Measurements from ENCODE around the gene NDUFAF8. TPM values are rescaled to one million over a fixed set of nuclear protein-coding genes. Genes with fewer than 3 reads are reported as not detected.

The NDUFAF8 gene
- total RNA-seq, 2 experiments from 2014 or later = 129 to 165 TPM

- CTCF ChIA-PET (ENCODE audit: unreplicated experiment) = no interaction called here
- no peak for DNase-seq (ENCODE audit: low spot score)
- intact Hi-C loops (cut with micrococcal nuclease; ENCODE audit: unreplicated experiment) = no loop called here
Observed at GRCh38 chr17:81190591-81190990, 48.5 kb upstream of the NDUFAF8 start.

DNA sequence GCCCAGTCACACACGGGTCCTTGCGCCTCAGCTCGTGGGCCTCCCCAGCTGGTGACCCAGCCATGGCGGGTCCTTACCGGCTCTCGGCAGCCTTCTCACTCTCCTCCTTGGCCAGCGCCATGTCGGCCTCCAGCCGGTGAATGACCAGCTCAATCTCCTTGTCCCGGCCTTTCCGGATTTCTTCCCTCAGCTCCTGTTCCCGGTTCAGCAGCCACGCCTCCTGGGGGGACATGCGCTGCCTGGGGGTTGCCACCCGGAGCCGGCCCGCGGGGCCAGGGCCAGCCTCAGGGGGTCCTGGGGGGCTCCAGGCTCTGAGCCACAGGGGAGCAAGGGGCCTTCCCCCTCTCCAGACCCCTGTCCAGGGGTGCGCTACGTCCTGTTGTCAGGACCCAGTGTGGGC, 48.0 kb upstream of the NDUFAF8 start:
- no peaks in the 10 kb centered on the region for H4K20me1 ChIP-seq (ENCODE audit: insufficient read depth, low read length)
- POLR2A ChIA-PET = no interaction called here
- H3K9me3 ChIP-seq (ENCODE audit: low read length) = no peaks in the 10 kb centered on the region
- intact Hi-C loops (cut with micrococcal nuclease; ENCODE audit: unreplicated experiment) = no loop called here
- DNase-seq (ENCODE audit: low spot score) = no peak
- H3K4me2 ChIP-seq (ENCODE audit: low read length) = no peak overlapping the region
- no peaks in the 10 kb centered on the region for H3K4me1 ChIP-seq (ENCODE audit: insufficient read depth, low read length, poor library complexity, severe bottlenecking)
- TF ChIP-seq EZH2phosphoT487 (IDR thresholded peaks at IDR 0.05; ENCODE audit: borderline replicate concordance, low read depth, low read length) = no peak
- TF ChIP-seq, protein P1, sequence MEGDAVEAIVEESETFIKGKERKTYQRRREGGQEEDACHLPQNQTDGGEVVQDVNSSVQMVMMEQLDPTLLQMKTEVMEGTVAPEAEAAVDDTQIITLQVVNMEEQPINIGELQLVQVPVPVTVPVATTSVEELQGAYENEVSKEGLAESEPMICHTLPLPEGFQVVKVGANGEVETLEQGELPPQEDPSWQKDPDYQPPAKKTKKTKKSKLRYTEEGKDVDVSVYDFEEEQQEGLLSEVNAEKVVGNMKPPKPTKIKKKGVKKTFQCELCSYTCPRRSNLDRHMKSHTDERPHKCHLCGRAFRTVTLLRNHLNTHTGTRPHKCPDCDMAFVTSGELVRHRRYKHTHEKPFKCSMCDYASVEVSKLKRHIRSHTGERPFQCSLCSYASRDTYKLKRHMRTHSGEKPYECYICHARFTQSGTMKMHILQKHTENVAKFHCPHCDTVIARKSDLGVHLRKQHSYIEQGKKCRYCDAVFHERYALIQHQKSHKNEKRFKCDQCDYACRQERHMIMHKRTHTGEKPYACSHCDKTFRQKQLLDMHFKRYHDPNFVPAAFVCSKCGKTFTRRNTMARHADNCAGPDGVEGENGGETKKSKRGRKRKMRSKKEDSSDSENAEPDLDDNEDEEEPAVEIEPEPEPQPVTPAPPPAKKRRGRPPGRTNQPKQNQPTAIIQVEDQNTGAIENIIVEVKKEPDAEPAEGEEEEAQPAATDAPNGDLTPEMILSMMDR (conservative IDR thresholded peaks at IDR 0.05; ENCODE audit: low read length) = no peak
- no peak overlapping the region for H3K4me3 ChIP-seq (ENCODE audit: low read depth, low read length, poor library complexity, severe bottlenecking)
- no peak overlapping the region for H3K27ac ChIP-seq (ENCODE audit: low read depth, low read length, poor library complexity, severe bottlenecking)
- H3K79me2 ChIP-seq (ENCODE audit: insufficient read depth, low read depth, low read length) = no peaks in the 10 kb centered on the region
- CTCF ChIA-PET (ENCODE audit: unreplicated experiment) = no interaction called here
- no TSS peak for BruUV-seq (replicated peaks)
- peaks cover 8% of the 10 kb centered on the region; the same call in 1 of the 2 replicates for H3K36me3 ChIP-seq (ENCODE audit: insufficient read depth, low read length)
- H3K9me2 ChIP-seq (ENCODE audit: insufficient read depth, low read length) = no peaks in the 10 kb centered on the region
- H2AFZ ChIP-seq (ENCODE audit: low read length) = no peak overlapping the region

More at GRCh38 chr17:81190591-81190990, 48.5 kb upstream of the NDUFAF8 start:
- Histone ChIP-seq H3K4me3 (ENCODE audit: low read depth, low read length, poor library complexity, severe bottlenecking) (no peak overlapping the region), H3K79me2 (ENCODE audit: insufficient read depth, low read depth, low read length) (no peaks in the 10 kb centered on the region), H3K36me3 (ENCODE audit: insufficient read depth, low read length) (peaks cover 5% of the 10 kb centered on the region; the same call in 1 of the 2 replicates), H3K4me1 (ENCODE audit: insufficient read depth, low read length, poor library complexity, severe bottlenecking) (no peaks in the 10 kb centered on the region), H3K27ac (ENCODE audit: low read depth, low read length, poor library complexity, severe bottlenecking) (no peak overlapping the region), H4K20me1 (ENCODE audit: insufficient read depth, low read length) (no peaks in the 10 kb centered on the region), H3K9me2 (ENCODE audit: insufficient read depth, low read length) (no peaks in the 10 kb centered on the region), H3K9me3 (ENCODE audit: low read length) (no peaks in the 10 kb centered on the region), H3K4me2 (ENCODE audit: low read length) (no peak overlapping the region), H2AFZ (ENCODE audit: low read length) (no peak overlapping the region)
- POLR2A ChIA-PET = no interaction called here
- BruUV-seq (replicated peaks) = no TSS peak
- TF ChIP-seq, protein P1 (conservative IDR thresholded peaks at IDR 0.05; ENCODE audit: low read length) = no peak
- TF ChIP-seq EZH2phosphoT487 (IDR thresholded peaks at IDR 0.05; ENCODE audit: borderline replicate concordance, low read depth, low read length) = no peak

- no peak overlapping the region for H2AFZ ChIP-seq (ENCODE audit: low read length)
- H3K4me2 ChIP-seq (ENCODE audit: low read length) = no peak overlapping the region
- POLR2A ChIA-PET = no interaction called here
- CTCF ChIA-PET (ENCODE audit: unreplicated experiment) = no interaction called here
- no peak for DNase-seq (ENCODE audit: low spot score)
- TF ChIP-seq EZH2phosphoT487 (IDR thresholded peaks at IDR 0.05; ENCODE audit: borderline replicate concordance, low read depth, low read length) = no peak
- TF ChIP-seq, protein P1 (conservative IDR thresholded peaks at IDR 0.05; ENCODE audit: low read length) = no peak
- no peaks in the 10 kb centered on the region for H3K9me2 ChIP-seq (ENCODE audit: insufficient read depth, low read length)
- no peak overlapping the region for H3K4me3 ChIP-seq (ENCODE audit: low read depth, low read length, poor library complexity, severe bottlenecking)
- intact Hi-C loops (cut with micrococcal nuclease; ENCODE audit: unreplicated experiment) = no loop called here
- peaks cover 12% of the 10 kb centered on the region; the same call in 1 of the 2 replicates for H3K36me3 ChIP-seq (ENCODE audit: insufficient read depth, low read length)
- BruUV-seq (replicated peaks) = no TSS peak
- no peaks in the 10 kb centered on the region for H3K4me1 ChIP-seq (ENCODE audit: insufficient read depth, low read length, poor library complexity, severe bottlenecking)
- no peaks in the 10 kb centered on the region for H4K20me1 ChIP-seq (ENCODE audit: insufficient read depth, low read length)
- no peaks in the 10 kb centered on the region for H3K79me2 ChIP-seq (ENCODE audit: insufficient read depth, low read depth, low read length)
- no peak overlapping the region for H3K27ac ChIP-seq (ENCODE audit: low read depth, low read length, poor library complexity, severe bottlenecking)
- H3K9me3 ChIP-seq (ENCODE audit: low read length) = no peaks in the 10 kb centered on the region
Observed at GRCh38 chr17:81191646-81192045, 47.5 kb upstream of the NDUFAF8 start.
